Hindlimb muscle (tissue), 1 donor: Measurements from ENCODE around the gene STX1A. TPM values are rescaled to one million over a fixed set of nuclear protein-coding genes. Genes with fewer than 3 reads are reported as not detected.

Experiments
- DNase-seq: peaks from one replicate; pipeline ENCODE4 v3.0.0-alpha.2; 2013
- polyA plus RNA-seq: library from polyadenylated mRNA; unstranded; fragments of 120-200 nt; gene quantifications from one replicate; pipeline ENCODE4 v1.2.1, GENCODE V29; 2013; ENCODE audit not compliant: insufficient read length

Gene STX1A
- polyA plus RNA-seq, 1 donor: 18.2 TPM

DNA sequence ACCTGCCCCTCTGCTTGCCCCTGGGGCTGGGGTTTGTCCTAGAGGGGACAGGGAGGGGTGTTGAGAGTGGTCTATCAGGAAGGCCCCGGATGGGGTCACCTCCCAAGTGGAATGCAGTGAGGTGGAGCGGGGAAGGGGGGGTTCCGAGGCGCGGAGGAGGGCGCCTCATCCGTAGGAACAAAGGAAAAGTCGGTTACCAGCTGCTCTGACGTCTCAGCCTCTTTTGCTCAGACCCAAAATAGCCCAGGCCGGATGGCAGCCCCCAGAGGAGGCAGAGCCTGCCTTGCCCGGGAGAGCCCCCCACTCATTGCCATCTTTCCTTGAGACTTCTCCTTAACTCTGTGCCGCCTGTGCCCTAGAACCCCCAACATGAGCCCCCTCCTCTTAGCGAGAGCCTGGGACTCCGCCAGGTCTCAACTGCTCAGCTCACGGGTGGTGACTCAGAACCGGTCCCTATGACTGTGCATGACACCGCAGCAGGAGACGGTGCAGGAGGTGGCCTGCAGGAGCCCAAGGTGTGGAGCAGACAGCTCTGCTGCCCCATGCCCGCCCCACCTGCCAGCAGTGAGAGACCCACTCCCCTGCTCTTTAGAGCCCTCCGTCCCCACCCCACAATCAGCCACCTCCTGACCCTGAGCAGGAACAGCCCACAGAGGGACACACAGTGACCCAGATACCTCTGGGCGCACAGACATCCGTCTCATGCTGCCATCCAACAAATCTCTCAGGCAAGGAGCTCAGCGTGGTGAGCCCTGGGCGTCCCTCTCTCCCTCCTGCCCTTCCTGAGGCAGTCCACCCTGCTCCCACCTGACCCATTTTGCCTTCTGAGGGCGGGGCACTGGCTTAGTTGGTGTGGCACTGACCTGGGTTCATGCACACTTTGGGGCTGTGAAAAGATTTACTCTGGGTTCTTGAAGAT lies 13.1 kb downstream of the STX1A start:
- no peak for DNase-seq

DNA sequence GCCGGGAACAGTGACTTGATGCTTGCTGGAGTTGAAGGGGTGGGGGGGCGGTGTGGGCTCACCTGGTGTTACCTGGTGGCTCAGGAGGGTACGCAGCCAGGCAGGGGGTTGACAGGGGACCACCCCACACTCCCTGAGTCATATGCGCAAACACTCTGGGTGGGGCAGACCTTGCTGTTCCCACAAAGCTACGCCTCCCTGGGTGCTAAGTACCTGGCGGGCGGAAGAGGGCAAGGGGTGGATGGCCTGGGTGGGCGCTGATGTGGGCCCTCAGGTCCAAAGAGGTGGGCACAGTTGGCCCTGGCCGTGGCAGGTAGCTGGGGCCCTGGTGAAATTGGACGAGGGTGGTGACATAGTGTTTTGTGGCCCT lies 13.9 kb downstream of the STX1A start:
- no peak for DNase-seq

DNA sequence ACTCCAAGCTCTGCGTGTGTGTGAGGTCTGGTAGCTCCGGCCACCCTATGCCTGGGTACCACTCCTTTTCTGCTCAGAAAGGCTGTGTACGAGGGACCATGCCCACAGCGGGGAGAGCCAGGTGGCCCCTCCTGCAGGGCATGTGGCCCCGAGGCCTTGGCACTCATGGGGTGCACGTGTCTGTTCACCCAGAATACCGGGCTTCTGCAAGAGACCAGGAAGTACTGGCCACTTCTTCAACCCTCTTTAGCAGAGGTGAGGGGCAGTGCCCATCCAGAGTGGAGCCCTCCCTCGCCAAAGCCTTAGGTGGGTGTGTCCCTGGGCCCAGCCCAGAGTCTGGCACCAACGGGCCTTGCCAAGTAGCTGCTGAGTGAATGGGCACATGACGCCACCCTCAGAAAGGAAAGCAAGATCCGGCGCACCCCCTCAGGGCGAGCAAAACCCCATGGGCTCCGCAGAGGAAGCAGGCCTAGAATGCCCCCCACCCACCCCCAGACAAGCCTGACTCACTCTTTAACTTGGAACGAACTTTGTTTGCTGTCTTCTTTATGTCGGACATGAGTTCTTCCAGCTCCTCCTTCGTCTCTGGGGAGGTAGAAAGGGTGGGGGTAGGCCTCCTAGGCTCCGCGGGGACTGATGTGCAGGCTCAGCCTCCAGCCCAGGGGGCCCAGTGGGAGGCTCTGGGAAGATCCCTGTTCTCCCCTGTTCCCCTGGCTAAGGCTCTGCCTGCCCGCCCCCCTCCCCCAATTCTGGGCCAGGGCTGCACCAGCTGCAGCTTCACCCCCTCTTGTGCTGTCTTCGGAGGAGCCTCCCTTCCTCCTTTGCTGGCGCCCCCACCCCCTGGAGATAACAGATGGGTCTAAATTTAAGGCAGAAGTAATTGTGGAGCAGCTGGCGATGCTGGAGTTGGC lies 14.6 kb downstream of the STX1A start:
- no peak for DNase-seq

GRCh38 chr7:73703757-73704639 lies 15.5 kb downstream of the STX1A start:
- DNase-seq: peak; percentile 74

DNA sequence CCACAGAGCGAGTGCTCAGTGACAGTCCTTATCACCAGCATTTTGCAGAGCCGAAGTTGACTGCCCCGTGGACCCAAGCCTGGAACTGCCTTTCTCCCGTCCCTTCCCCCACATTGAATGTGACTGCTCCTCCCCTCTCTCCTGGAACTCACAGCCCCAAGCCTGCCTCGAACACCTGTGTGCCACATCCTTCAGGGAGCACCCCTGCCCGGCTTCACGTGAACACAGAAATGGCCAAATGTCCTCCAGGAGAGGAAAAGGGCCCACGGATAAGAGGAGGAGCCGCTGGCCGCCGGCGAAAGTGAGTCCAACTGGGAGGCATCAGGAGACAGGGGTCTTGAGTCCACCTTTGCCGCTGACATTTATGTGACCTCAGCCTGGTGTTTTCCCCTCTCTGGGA lies 16.2 kb downstream of the STX1A start:
- no peak for DNase-seq

DNA sequence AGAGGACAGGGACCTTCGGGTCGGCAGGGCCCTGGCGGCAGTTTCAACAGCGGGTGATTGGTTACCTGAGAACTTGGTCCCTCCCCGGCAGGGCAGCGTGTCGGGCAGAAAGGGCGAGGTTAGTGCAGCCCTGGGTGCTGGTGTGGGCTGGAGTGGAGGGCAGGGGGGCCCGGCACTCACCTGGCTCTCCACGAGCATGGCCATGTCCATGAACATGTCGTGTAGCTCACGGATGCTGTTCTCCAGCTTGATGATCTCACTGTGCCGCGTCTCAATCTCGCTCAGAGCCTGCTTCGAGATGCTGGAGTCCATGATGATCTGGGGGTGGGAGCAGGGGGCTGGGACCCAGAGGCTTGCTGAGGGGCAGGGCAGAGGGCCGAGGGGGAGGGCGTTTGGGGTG lies 16.8 kb downstream of the STX1A start:
- no peak for DNase-seq

- DNase-seq: no peak
Measured at GRCh38 chr7:73702226-73702625, 17.2 kb downstream of the STX1A start.

GRCh38 chr7:73701357-73701995 lies 18.0 kb downstream of the STX1A start:
- no peak for DNase-seq

DNA sequence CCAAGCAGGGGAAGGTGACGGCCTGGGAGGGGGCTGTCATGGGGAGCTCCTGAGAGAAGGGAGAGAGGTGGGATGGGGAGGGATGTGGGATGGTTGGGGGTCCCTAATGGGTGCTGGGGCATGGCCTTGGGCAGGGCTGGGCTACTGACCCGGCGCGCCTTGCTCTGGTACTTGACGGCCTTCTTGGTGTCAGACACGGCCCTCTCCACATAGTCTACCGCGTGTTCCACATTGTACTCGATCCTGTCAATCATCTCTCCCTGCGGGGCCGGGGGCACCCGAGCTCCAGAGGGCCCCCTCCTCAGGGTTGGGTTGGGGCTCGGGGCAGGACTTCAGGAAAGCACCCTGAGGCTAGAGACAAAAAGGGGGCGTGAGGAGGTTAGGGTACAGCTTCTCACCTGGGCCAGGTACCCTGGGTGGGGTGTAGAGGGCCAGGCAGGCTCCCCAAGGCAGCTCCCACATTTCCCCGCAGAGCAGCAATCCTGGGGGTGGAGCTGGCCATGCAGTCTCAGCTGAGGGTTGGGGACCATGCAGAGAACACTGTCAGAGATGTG lies 18.8 kb downstream of the STX1A start:
- no peak for DNase-seq

DNA sequence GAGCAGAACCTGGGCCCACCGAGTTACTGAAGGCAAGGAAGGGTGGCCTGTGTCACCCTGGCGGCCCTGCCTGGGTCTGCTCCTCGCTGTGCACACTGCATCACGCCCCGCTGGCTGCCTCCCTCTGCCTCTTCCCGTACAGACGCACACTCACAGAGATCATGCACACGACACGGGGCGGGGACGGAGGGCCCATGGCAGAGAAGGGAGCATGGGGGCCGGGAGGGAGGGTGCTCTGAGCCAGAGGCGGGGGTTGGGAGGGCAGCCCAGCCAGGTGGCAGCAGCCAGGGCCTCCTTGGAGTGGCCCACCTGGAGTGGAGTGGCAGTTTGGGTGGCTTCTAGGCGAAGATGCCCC lies 19.4 kb downstream of the STX1A start:
- no peak for DNase-seq

- no peak for DNase-seq
Measured at GRCh38 chr7:73699370-73700068, 19.9 kb downstream of the STX1A start.

DNA sequence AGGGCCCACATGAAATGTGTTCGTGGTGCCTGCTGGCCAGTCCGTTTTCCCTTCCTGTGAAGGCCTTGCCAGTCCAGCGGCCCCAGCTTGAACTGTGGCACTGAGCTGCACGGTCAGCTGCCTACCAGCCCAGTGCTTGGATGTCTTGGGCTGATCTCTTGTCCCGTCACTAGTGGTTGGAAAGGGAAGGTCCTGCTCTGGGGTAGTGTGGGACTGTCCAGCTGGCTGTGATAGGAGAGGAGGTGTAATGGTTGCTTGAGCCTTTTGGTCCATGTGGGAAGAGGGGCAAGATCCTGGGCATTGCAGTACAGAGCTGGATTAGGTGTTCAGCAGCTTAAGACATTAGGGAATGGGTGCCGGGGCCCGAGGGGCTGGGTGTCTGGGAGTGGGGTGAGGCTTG lies 21.1 kb downstream of the STX1A start:
- DNase-seq: no peak

DNA sequence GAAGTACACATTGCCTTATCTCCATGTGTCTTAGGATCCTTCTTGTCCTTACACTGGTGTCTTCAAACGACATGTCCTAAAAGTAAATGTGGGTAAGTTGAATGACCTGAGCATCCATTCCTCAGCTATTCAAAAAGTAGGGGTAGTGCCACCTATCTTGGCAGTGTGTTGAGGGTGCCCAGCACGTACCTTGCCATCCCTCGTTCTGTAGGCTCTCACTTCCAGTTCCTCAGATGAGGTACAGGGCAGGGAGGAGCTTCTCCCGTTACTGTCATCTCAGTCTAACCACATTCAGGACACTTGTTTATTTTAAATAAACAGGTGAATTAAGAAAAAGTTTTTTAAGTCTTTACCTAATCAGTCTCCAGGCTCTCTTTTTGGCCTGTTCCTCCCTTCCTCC lies 23.1 kb downstream of the STX1A start:
- DNase-seq: no peak

DNA sequence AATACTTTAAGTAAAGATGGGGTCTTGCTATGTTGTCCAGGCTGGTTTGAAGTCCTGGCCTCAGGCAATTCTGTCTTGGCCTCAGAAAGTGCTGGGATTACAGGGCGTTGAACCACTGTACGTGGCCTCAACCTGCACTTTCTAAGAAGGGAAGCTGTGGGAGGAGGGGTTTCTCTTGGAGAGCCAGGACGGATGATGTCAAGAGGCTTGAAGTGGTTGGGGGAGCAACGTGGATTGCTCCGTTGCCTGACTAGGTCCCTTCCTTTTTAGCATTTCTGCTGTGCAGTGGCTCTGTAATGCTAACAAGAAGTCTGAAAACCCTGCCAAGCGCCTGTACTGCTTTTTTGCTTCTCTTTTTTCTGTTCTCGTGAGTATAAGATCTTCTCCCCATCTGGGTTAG lies 28.8 kb downstream of the STX1A start:
- DNase-seq: no peak

DNA sequence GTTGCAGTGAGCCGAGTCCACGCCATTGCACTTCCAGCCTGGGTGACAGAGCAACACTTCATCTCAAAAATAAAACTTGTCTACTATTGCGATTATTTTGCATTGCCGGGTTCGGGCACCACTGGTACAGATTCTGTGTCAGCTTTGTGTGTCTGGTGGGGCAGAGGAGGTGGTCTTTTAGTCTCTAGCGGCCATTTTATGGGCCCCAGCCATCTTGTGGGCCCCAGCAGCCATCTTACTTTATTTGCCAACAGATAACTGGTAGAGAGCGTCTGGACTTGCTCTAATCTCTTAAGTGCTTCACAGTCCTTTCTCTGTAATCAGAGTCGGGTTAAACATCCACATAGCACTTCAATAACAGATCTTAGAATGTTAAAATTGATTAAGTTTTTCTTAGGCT lies 31.2 kb downstream of the STX1A start:
- no peak for DNase-seq

GRCh38 chr7:73685311-73685710 lies 34.2 kb downstream of the STX1A start:
- DNase-seq: no peak

GRCh38 chr7:73683788-73684693 lies 35.4 kb downstream of the STX1A start:
- no peak for DNase-seq

GRCh38 chr7:73683056-73683787 lies 36.2 kb downstream of the STX1A start, which contains the start of the genes BUD23 and DNAJC30:
Gene BUD23, plus strand, starts transcription at chr7:73683597. Its CDS starts 29 bp downstream, at chr7:73683626.
Gene DNAJC30, minus strand, starts transcription at chr7:73683453. Its CDS starts 30 bp downstream, at chr7:73683423.
- peak; percentile 94 for DNase-seq

DNA sequence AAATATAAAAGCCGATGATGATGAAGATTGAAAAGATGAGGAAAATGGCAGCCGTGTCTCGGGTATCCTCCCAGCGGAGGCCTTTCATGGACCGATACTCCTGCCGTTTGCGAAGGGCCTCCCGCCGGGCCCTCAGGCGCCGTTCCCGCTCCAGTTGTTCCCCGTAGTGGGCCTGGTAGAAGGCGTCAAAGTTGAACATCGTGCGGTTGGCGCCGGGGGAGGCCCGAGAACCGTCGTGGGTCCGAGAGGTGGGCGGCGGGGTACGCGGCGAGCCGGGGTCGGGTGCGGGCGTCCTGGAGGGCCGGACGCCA lies 36.8 kb downstream of the STX1A start:
- DNase-seq: no peak
